Measurements from ENCODE around the gene SLFN5. TPM values are rescaled to one million over a fixed set of nuclear protein-coding genes. Genes with fewer than 3 reads are reported as not detected.
"Not testable (repeated sequence)": the region's sequence is repeated elsewhere in the genome, so short reads cannot be mapped to it uniquely, and the experiment has no call there.

The SLFN5 gene
- total RNA-seq, 1 donor from 2014 or later = 47.7 TPM

GRCh38 chr17:35283767-35284166 is 40.9 kb downstream of the SLFN5 start:
- no peak for ATAC-seq
- intact Hi-C loops (cut with DNase I) = no loop called here
- DNase-seq (ENCODE audit: low spot score) = no peak

- intact Hi-C loops (cut with DNase I) = no loop called here
Measured at GRCh38 chr17:35284955-35285354, 42.1 kb downstream of the SLFN5 start.

GRCh38 chr17:35286120-35286781 is 43.4 kb downstream of the SLFN5 start:
- ATAC-seq (no peak), DNase-seq (ENCODE audit: low spot score) (no peak)
- intact Hi-C loops (cut with DNase I) = no loop called here

More at GRCh38 chr17:35284955-35285354, 42.1 kb downstream of the SLFN5 start:
- DNase-seq (ENCODE audit: low spot score) (no peak), ATAC-seq (no peak)

- DNase-seq (ENCODE audit: low spot score) = no peak
- intact Hi-C loops (cut with DNase I) = no loop called here
- ATAC-seq = no peak
Measured at GRCh38 chr17:35287286-35287811, 44.5 kb downstream of the SLFN5 start.

GRCh38 chr17:35289222-35289621 is 46.4 kb downstream of the SLFN5 start:
- no peak for ATAC-seq
- DNase-seq (ENCODE audit: low spot score) = no peak
- intact Hi-C loops (cut with DNase I) = no loop called here

GRCh38 chr17:35291802-35292201 is 48.9 kb downstream of the SLFN5 start:
- DNase-seq (ENCODE audit: low spot score) (no peak), ATAC-seq (no peak)
- intact Hi-C loops (cut with DNase I) = no loop called here

GRCh38 chr17:35293151-35293847 is 50.4 kb downstream of the SLFN5 start:
- ATAC-seq (no peak), DNase-seq (ENCODE audit: low spot score) (no peak)
- intact Hi-C loops (cut with DNase I) = no loop called here

GRCh38 chr17:35294756-35295155 is 51.9 kb downstream of the SLFN5 start:
- intact Hi-C loops (cut with DNase I) = no loop called here
- ATAC-seq = no peak
- no peak for DNase-seq (ENCODE audit: low spot score)

GRCh38 chr17:35295686-35296085 is 52.8 kb downstream of the SLFN5 start:
- intact Hi-C loops (cut with DNase I) = no loop called here
- DNase-seq (ENCODE audit: low spot score) (no peak), ATAC-seq (no peak)

- no peak for DNase-seq (ENCODE audit: low spot score)
- ATAC-seq = no peak
- intact Hi-C loops (cut with DNase I) = no loop called here
Measured at GRCh38 chr17:35297666-35298065, 54.8 kb downstream of the SLFN5 start.

- DNase-seq (ENCODE audit: low spot score) = no peak
- intact Hi-C loops (cut with DNase I) = no loop called here
- no peak for ATAC-seq
Measured at GRCh38 chr17:35298639-35299038, 55.8 kb downstream of the SLFN5 start.

- DNase-seq (ENCODE audit: low spot score) (no peak), ATAC-seq (no peak)
- intact Hi-C loops (cut with DNase I) = no loop called here
Measured at GRCh38 chr17:35299135-35299534, 56.3 kb downstream of the SLFN5 start.

GRCh38 chr17:35309345-35309744 is 66.5 kb downstream of the SLFN5 start:
- ATAC-seq; intact Hi-C loops (cut with DNase I); DNase-seq (ENCODE audit: low spot score): not testable (repeated sequence)

- DNase-seq (ENCODE audit: low spot score) (no peak), ATAC-seq (no peak)
- intact Hi-C loops (cut with DNase I) = loop anchor here (5.0 kb wide), 1 partner anchor 225 kb away; the partner anchor contains the start of gene SLFN12L
Measured at GRCh38 chr17:35312346-35312745, 69.5 kb downstream of the SLFN5 start.

- intact Hi-C loops (cut with DNase I) = loop anchor here (5.0 kb wide), 1 partner anchor 224 kb away; the partner anchor contains the start of gene SLFN12L
- DNase-seq (ENCODE audit: low spot score) (peak; percentile 62), ATAC-seq (peak; percentile 95)
Measured at GRCh38 chr17:35312790-35313711, 70.2 kb downstream of the SLFN5 start.

GRCh38 chr17:35313875-35314409 is 71.1 kb downstream of the SLFN5 start:
- intact Hi-C loops (cut with DNase I) = loop anchor here (5.0 kb wide), 1 partner anchor 223 kb away; the partner anchor contains the start of gene SLFN12L
- peak; percentile 71 for DNase-seq (ENCODE audit: low spot score)
- ATAC-seq = peak; percentile 43

GRCh38 chr17:35314415-35315216 is 71.7 kb downstream of the SLFN5 start:
- ATAC-seq (peak; percentile 8), DNase-seq (ENCODE audit: low spot score) (no peak)
- intact Hi-C loops (cut with DNase I) = loop anchor here (5.0 kb wide), 1 partner anchor 223 kb away; the partner anchor contains the start of gene SLFN12L

- intact Hi-C loops (cut with DNase I) = no loop called here
- ATAC-seq = no peak
- DNase-seq (ENCODE audit: low spot score) = no peak
Measured at GRCh38 chr17:35315283-35315682, 72.4 kb downstream of the SLFN5 start.
